ENCODE data around the gene SLC5A10.
"Not testable (repeated sequence)": the region's sequence is repeated elsewhere in the genome, so short reads cannot be mapped to it uniquely, and the experiment has no call there.

The SLC5A10 gene

GRCh38 chr17:18953231-18953728, 1.3 kb downstream of the SLC5A10 start:
- H4K20me1 ChIP-seq (ENCODE audit: insufficient read depth, low read length): no peaks in the 10 kb centered on the region
- no peaks in the 10 kb centered on the region; the same call in 1 of the 2 replicates for H3K27me3 ChIP-seq (replicated peaks; ENCODE audit: insufficient read depth, low read length)
- no peak for DNase-seq
- H3K4me1 ChIP-seq (ENCODE audit: low read length): peaks cover 4% of the 10 kb centered on the region; the same call in 1 of the 2 replicates
- TF ChIP-seq EZH2phosphoT487 (IDR thresholded peaks at IDR 0.05; ENCODE audit: low read length) (no peak), CTCF (IDR thresholded peaks at IDR 0.05; ENCODE audit: low read length) (no peak), EZH2 (optimal IDR thresholded peaks at IDR 0.05; ENCODE audit: low read depth, low read length) (no peak)
- no peak overlapping the region for H3K4me2 ChIP-seq (ENCODE audit: low read depth, low read length)
- H2AFZ ChIP-seq (ENCODE audit: low read length): no peak overlapping the region
- H3F3A ChIP-seq (ENCODE audit: insufficient read depth, low read length): no peaks in the 10 kb centered on the region
- H3K79me2 ChIP-seq (ENCODE audit: low read length): no peaks in the 10 kb centered on the region
- H3K9ac ChIP-seq (ENCODE audit: low read length): no peak overlapping the region
- no peaks in the 10 kb centered on the region for H3K9me2 ChIP-seq (replicated peaks; ENCODE audit: insufficient read depth, low read length)
- H3K36me3 ChIP-seq (replicated peaks; ENCODE audit: insufficient read depth, low read length): no peaks in the 10 kb centered on the region
- H3K9me3 ChIP-seq (replicated peaks; ENCODE audit: insufficient read depth, low read length): no peaks in the 10 kb centered on the region
- H3K4me3 ChIP-seq (ENCODE audit: low read length): no peak overlapping the region
- H3K27ac ChIP-seq (ENCODE audit: low read length): no peak overlapping the region

GRCh38 chr17:18954321-18954720, 2.4 kb downstream of the SLC5A10 start:
- Histone ChIP-seq H3K4me2 (ENCODE audit: low read depth, low read length) (no peak overlapping the region), H3K4me1 (ENCODE audit: low read length) (peaks cover 4% of the 10 kb centered on the region; the same call in 1 of the 2 replicates), H3K36me3 (replicated peaks; ENCODE audit: insufficient read depth, low read length) (no peaks in the 10 kb centered on the region), H3F3A (ENCODE audit: insufficient read depth, low read length) (no peaks in the 10 kb centered on the region), H3K9ac (ENCODE audit: low read length) (no peak overlapping the region), H2AFZ (ENCODE audit: low read length) (no peak overlapping the region), H3K27ac (ENCODE audit: low read length) (no peak overlapping the region), H3K9me2 (replicated peaks; ENCODE audit: insufficient read depth, low read length) (no peaks in the 10 kb centered on the region), H4K20me1 (ENCODE audit: insufficient read depth, low read length) (no peaks in the 10 kb centered on the region), H3K4me3 (ENCODE audit: low read length) (no peak overlapping the region), H3K79me2 (ENCODE audit: low read length) (no peaks in the 10 kb centered on the region), H3K27me3 (replicated peaks; ENCODE audit: insufficient read depth, low read length) (no peaks in the 10 kb centered on the region; the same call in 1 of the 2 replicates), H3K9me3 (replicated peaks; ENCODE audit: insufficient read depth, low read length) (no peaks in the 10 kb centered on the region)
- DNase-seq: no peak
- no peak for TF ChIP-seq CTCF (IDR thresholded peaks at IDR 0.05; ENCODE audit: low read length)

- DNase-seq: no peak
- no peaks in the 10 kb centered on the region for H3K9me2 ChIP-seq (replicated peaks; ENCODE audit: insufficient read depth, low read length)
- no peak overlapping the region for H2AFZ ChIP-seq (ENCODE audit: low read length)
- H3K4me1 ChIP-seq (ENCODE audit: low read length): peaks cover 4% of the 10 kb centered on the region; the same call in 1 of the 2 replicates
- no peaks in the 10 kb centered on the region for H3K79me2 ChIP-seq (ENCODE audit: low read length)
- H3K27ac ChIP-seq (ENCODE audit: low read length): no peak overlapping the region
- H3K9ac ChIP-seq (ENCODE audit: low read length): no peak overlapping the region
- no peak overlapping the region for H3K4me3 ChIP-seq (ENCODE audit: low read length)
- TF ChIP-seq EZH2 (optimal IDR thresholded peaks at IDR 0.05; ENCODE audit: low read depth, low read length) (no peak), EZH2phosphoT487 (IDR thresholded peaks at IDR 0.05; ENCODE audit: low read length) (no peak)
- no peaks in the 10 kb centered on the region for H4K20me1 ChIP-seq (ENCODE audit: insufficient read depth, low read length)
- no peaks in the 10 kb centered on the region; the same call in 1 of the 2 replicates for H3K27me3 ChIP-seq (replicated peaks; ENCODE audit: insufficient read depth, low read length)
- no peak overlapping the region for H3K4me2 ChIP-seq (ENCODE audit: low read depth, low read length)
- H3K36me3 ChIP-seq (replicated peaks; ENCODE audit: insufficient read depth, low read length): no peaks in the 10 kb centered on the region
- no peaks in the 10 kb centered on the region for H3K9me3 ChIP-seq (replicated peaks; ENCODE audit: insufficient read depth, low read length)
- no peaks in the 10 kb centered on the region for H3F3A ChIP-seq (ENCODE audit: insufficient read depth, low read length)
Measured at GRCh38 chr17:18955009-18955408, 3.0 kb downstream of the SLC5A10 start.

GRCh38 chr17:18956021-18956420, 4.1 kb downstream of the SLC5A10 start:
- H3K4me1 ChIP-seq (ENCODE audit: low read length); H3K9ac ChIP-seq (ENCODE audit: low read length); DNase-seq; H3K4me2 ChIP-seq (ENCODE audit: low read depth, low read length); H3K27me3 ChIP-seq (replicated peaks; ENCODE audit: insufficient read depth, low read length); H4K20me1 ChIP-seq (ENCODE audit: insufficient read depth, low read length); H3K9me3 ChIP-seq (replicated peaks; ENCODE audit: insufficient read depth, low read length); H3K36me3 ChIP-seq (replicated peaks; ENCODE audit: insufficient read depth, low read length); H3K79me2 ChIP-seq (ENCODE audit: low read length); H3K4me3 ChIP-seq (ENCODE audit: low read length); H3F3A ChIP-seq (ENCODE audit: insufficient read depth, low read length); H3K9me2 ChIP-seq (replicated peaks; ENCODE audit: insufficient read depth, low read length); H3K27ac ChIP-seq (ENCODE audit: low read length); H2AFZ ChIP-seq (ENCODE audit: low read length): not testable (repeated sequence)
